HG02798 (cell line): ENCODE data around the gene SULF2.

Source experiments
- ATAC-seq: cut with Tn5 transposase; IDR thresholded peaks from one replicate; pipeline ENCODE4 v1.9.1; 2021; ENCODE audit warnings: mild to moderate bottlenecking; ENCODE audit not compliant: unreplicated experiment, poor library complexity

Gene SULF2

DNA sequence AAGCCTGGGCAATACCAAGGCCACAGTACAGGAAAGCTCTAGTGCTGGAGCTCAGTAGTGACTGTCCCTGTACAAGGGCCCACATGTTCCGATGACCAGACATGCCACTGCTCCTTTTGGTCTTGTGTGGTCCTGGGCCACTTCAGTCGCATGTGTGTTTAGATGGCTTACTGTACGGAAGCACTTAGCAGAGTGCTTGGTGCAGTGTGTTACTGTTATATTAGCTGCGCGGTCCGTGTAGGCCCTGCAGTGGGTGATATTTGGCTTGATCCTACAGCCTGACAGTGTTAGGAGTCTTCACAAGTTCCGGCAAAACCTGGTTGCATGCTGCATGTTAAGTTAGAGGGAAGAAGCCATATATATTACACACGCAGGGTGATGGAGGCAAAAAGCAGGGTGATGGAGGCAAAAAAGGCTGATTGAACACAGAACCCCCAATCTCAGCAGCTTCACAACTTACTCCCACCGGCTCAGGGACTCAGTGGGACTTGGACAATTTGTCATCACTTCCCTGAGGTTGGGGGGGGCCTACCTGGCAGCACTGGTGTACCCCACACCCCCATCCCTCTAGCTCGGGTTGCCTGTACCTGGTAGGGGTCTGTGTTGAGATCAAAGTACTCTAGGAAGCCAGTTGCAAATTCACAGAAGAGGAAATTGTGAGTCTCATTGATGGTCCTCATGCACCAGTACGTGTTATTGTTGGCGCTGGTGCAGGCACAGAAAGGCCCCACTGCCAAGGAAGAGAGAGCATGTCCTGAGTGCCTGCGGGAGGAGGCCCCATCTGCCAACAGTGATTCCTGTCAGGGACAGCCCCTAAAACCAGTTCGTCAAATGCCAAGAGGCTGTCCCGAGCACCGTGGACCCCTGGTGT, 122.6 kb downstream of the SULF2 start:
- ATAC-seq = no peak

DNA sequence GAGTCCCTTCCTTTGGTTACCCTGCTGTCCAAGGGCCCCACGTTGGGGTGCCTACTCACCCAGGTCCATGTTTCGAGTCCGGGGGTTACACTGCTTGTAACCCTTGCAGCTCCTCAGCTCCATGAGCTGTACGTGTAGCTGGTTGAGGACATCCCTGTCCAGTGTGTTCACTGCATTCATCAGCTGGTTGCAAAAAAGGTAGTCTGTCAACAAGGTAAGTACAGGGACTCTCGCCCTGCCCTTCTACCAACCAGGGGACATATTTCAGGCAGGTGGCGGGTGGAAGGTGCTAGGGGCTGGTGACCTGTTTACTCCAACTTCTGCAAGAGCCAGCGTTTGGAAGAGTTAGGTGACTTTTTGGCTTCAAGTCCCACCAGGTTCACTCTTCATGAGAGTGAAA, 123.6 kb downstream of the SULF2 start:
- ATAC-seq = no peak

DNA sequence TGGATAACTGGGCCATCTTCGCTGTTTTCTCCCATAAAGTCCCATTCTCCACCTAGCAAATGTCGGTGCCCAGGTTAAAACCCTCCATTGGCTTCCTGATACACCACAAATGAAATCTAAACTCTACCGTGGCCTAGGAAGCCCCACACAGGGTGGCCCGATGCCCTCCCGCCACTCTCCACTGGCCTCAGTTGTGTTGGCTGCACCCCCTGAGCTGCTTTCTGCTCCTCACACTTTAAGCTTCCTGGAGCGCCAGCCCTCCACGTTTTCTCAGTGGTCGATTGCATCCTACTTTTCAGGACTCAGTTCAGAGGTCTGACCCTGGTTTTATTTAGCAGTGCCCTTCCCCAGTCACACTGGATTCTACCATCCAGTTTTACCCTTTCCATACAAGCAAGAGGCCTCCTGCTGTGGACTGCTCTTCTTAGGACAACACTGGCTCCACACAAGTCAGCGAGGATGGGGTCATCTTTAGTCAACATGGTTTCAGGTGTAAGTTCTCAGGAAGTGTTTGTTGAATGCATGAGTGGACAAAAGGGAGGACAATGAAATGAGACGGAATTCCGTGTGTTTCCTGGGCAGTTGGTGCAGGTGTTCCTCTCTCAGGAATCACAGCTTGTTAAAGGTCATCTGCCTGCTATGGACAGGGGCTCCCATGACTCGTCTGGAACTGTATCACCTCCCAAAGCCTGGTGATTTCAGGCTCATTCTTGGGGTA, 124.1 kb downstream of the SULF2 start:
- ATAC-seq = no peak

DNA sequence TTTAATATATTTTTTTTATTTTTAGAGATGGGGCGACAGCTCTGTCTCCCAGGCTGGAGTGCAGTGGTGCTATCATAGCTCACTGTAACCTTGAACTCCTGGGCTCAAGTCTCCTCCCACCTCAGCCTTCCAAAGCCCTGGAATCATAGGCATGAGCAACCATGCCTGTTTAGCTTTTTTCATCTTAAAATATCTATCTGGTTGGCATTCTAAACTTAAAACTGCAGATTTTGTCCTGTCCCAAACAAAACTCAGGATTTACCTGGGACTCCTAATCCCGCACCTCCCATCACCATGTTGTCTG, 124.7 kb downstream of the SULF2 start:
- no peak for ATAC-seq

DNA sequence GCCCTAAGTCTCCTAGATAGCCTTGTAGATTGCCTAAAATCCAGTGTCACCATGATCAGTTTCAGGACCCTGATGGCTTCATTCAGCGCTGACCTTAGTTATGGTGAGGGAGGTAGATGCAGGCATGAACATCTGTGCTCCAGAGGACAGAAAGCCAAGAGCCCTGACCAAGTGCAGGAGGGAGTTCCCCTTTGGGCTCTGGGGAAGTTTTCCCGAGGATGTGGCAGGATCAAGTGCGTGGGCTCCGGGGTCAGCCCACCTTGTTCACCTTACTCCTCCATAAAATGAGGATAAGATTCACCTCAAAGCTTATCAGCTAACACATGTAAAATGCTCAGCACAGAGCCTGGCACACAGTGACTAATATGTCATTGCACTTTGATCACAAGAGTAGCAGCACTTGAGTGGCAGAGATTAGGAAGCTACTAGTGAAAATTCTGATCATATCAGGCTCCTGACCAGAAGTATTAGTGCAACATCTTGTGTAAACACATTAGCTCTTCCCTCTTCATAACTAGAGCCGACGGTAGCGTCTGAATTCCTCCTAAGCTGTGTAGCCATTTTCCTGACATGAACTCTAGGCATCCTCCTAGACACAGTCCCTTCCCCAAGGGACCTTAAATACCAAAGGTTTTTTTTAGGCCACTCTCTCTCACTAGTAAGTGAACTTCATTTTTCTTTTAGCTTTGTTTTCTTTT, 125.2 kb downstream of the SULF2 start:
- no peak for ATAC-seq

DNA sequence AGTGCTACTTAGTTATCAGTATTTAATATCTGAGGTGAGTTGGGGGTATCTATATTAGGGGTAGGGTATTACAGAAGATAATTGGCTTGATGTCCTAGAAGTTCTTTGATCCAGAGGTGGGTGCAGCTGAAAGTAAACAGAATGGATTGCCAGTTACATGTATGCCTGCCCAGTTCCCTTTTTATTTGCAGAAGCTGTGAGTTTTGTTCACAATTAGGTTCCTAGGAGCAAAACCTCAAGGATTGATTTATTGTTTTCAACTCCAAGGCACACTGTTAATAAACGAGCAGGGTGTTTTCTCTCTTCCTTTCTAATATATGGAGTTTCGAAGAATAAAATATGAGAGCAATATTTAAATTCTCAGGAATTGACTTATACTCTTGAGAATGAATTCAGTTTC, 129.0 kb downstream of the SULF2 start:
- no peak for ATAC-seq

DNA sequence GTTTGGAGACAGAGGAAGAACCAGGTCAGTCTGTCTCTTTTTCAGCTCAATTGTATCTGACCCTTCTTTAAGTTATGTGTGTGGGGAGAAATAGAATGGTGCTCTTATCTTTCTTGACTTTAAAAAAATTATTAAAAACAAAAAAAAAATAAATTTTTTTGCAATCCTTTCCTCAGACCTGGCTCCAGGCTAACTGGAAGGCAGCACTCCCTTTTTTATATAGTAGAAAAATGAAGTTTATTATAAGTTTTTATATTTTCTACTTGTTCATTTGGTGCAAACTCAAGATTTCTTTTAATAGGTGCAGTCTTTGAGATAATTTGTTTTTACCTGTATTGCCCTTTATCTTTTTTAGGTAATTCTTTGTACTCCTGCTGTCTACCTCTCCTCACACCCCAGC, 129.6 kb downstream of the SULF2 start:
- ATAC-seq = no peak

DNA sequence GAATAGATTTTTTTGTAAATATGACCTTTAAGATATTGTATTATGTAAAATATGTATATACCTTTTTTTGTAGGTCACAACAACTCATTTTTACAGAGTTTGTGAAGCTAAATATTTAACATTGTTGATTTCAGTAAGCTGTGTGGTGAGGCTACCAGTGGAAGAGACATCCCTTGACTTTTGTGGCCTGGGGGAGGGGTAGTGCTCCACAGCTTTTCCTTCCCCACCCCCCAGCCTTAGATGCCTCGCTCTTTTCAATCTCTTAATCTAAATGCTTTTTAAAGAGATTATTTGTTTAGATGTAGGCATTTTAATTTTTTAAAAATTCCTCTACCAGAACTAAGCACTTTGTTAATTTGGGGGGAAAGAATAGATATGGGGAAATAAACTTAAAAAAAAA, 130.9 kb downstream of the SULF2 start:
- ATAC-seq = no peak

DNA sequence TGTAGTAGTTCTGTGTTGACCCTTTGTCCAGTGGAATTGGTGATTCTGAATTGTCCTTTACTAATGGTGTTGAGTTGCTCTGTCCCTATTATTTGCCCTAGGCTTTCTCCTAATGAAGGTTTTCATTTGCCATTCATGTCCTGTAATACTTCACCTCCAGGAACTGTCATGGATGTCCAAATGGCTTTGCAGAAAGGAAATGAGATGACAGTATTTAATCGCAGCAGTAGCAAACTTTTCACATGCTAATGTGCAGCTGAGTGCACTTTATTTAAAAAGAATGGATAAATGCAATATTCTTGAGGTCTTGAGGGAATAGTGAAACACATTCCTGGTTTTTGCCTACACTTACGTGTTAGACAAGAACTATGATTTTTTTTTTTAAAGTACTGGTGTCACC, 131.4 kb downstream of the SULF2 start:
- no peak for ATAC-seq

DNA sequence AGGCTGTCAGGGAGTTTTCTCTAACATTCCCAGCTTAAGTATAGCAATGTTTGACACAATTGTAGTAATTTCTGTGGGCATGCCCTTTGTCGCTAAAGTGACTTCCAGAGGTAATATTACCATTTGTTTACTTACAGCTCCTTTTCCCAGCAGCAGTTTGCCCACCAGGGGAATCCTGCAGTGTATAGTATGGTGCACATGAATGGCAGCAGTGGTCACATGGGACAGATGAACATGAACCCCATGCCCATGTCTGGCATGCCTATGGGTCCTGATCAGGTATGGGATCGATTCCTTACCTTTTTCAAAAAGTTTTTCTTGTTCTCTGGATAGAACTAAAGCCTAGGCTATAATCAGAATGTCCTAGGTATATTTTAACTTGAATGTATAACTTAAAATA, 132.5 kb downstream of the SULF2 start:
- no peak for ATAC-seq

DNA sequence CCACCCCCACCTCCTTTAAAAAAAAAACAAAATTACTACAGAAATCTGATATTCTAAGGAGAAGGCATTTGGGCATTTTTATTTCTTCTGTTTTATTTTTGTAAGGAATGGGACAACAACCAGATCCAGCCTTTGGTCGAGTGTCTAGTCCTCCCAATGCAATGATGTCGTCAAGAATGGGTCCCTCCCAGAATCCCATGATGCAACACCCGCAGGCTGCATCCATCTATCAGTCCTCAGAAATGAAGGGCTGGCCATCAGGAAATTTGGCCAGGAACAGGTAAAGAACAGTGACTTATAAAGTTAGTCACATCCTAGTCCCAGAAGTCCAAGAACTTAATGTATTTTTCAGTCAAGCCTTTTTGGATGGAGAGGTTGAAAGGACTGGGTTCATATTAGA, 133.0 kb downstream of the SULF2 start:
- no peak for ATAC-seq

DNA sequence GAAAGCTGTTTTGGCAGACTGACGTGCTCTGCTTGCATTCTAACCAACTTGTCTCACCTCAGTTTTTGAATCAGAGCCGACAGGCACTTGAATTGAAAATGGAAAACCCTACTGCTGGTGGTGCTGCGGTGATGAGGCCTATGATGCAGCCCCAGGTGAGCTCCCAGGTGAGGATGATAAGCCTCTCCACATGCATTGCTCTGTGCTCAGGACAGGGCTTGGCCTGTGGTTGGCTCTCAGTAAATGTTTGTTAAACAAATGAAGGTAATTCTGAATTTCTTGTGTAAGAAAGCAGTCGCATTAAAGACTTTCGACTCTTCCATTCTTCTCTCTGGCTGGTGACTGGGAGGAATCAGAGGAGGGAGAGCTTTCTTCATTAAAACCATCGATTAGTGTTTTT, 136.3 kb downstream of the SULF2 start:
- no peak for ATAC-seq

DNA sequence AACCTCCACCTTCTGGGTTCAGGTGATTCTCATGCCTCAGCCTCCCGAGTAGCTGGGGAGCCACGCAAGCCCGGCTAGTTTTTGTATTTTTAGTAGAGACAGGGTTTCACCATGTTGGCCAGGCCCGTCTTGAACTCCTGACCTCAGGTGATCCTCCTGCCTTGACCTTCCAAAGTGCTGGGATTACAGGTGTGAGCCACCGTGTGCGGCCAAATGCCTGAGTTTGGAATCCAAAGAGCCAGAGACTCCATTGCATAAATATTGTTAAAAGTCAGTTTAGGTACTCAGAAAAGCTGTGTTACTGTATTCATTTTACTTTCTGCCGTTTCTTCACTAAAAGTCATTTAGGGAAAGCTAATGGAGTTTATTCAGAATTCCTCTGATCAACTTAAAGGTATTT, 137.3 kb downstream of the SULF2 start:
- no peak for ATAC-seq

DNA sequence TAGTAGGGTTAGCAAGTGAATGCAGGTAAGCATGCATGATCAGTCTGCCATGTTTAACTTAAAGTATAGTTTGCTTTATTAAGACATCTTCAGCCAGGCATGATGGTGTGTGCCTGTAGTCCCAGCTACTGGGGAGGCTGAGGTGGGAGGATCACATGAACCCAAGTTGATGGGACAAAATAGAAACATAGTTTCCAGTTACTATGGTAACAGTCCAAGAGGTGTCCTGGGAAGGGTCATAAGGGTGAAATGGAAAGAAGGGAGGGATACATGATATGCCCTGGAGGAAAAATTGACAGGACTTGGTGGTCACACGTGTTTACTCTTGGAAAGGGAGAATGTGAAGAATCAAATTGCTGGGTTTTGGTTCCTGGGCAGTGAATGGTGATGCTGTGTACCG, 139.6 kb downstream of the SULF2 start:
- no peak for ATAC-seq

DNA sequence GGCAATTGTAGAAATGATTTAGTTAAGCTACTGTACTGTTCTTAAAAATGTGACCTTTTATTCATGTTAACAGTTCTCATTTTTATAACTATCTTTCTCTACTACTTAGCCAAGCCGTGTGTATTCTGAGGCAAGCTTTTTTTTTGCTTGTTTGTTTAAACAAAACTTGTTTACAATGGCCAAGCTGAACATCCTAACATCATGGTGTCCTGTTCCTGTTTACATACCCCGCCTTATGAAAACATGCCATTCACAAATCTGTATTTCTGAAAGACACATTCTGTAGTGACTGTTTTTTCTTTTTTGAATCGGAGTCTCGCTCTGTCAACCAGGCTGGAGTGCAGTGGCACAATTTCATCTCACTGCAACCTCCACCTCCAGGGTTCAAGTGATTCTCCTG, 142.7 kb downstream of the SULF2 start:
- ATAC-seq = no peak

DNA sequence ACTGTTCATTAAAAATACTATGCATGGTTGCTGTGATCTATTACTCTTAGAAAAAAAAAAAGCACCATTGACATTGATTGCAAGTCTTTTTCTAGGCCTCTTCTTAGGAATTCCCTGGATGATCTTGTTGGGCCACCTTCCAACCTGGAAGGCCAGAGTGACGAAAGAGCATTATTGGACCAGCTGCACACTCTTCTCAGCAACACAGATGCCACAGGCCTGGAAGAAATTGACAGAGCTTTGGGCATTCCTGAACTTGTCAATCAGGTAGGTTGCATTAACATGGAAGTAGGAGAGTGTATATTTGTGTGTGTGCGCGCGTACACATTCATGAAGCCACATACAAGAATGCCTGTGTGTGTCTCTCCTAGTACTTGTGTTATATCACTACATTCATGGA, 143.2 kb downstream of the SULF2 start:
- no peak for ATAC-seq

DNA sequence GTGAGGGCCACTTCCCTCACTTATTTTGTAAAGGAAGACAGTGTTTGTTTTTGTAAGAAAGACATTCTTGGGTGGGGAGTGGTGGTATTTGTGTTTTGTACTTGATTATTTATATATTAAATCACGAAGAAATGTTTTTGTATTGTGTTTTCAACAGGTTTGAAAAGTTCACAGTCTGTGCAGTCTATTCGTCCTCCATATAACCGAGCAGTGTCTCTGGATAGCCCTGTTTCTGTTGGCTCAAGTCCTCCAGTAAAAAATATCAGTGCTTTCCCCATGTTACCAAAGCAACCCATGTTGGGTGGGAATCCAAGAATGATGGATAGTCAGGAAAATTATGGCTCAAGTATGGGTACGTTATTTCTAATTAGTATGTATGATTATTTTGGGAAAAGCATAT, 146.4 kb downstream of the SULF2 start:
- no peak for ATAC-seq

DNA sequence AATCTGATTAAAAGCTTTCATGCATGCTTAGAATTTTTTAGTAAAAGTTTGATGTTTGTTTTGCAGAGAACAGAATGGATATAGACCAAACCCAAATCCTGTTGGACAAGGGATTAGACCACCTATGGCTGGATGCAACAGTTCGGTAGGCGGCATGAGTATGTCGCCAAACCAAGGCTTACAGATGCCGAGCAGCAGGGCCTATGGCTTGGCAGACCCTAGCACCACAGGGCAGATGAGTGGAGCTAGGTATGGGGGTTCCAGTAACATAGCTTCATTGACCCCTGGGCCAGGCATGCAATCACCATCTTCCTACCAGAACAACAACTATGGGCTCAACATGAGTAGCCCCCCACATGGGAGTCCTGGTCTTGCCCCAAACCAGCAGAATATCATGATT, 150.0 kb downstream of the SULF2 start:
- ATAC-seq = no peak

DNA sequence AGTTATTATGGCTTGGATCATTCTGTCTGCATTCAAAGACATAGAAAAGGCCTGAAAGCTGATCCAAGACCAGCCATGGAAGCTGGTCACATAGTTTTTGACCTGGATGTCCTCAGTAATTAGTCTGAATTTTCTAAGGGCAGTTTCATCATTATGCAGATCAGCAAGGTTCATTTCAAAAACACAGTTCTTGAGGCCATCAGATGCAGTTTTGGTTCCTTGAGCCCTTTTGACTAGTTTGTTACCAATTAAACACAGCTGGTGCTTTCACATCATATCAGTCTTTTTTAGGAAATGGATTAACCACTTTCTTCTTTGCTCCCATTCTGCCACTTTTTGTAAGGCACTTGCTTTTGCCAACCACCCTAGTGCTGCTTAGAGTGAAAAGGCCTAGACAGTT, 154.2 kb downstream of the SULF2 start:
- no peak for ATAC-seq

DNA sequence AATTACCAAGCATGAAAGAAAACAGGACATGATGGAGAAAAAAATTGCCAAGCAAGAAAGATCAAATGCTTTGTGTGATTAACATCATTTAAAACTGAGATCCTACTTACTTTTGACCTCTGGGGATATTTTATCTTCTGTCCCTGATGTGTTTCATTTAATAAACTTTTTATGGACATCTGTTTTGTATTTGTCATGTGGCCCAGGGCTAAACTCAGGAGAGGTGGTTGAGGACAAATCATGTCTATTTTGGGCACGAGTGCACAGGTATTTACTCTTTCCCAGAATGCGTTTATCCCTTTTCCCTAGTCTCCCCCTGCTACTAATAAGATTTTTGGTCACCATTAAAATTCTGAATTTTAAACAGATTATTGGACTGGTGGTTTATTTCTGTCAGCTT, 155.4 kb downstream of the SULF2 start:
- ATAC-seq = no peak

DNA sequence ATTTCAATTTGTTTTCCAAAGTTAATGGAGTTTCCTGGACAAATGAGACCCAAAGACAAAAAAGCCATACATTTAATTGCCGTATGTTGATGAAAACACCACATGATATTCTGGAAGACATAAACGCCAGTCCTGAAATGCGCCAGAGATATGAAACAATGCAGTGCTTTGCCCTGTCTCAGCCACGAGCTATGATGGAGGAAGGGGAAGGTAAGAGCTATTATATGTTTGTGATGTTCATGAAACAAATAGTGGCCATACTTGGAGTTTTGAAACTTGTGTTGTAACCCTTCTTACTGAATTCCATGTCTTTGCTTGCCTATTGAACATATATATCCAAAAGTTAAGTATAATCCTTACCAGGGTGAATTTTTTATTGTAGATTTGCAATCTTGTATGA, 157.7 kb downstream of the SULF2 start:
- no peak for ATAC-seq

DNA sequence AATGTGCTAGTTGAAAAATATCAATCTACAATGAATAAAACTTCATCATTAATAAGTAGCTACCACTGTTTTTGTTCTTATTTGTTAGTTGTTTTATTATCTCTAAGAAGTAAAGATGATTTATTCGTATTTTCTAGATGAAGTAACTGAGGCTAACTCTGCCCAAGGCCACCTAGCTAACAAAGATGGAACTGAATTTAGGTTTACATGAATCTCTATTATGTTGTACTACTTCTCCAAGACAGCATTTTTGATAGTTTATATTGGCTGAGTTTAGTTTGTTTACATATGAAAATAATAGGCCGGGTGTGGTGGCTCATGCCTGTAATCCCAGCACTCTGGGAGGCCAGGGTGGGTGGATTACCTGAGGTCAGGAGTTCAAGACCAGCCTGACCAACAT, 162.1 kb downstream of the SULF2 start:
- no peak for ATAC-seq
